PFSK-1 (cell line): ENCODE measurements around the gene AWAT2.

Experiments used
- FOXP2 ChIP-seq: optimal IDR thresholded peaks from 2 replicates; pipeline ENCODE3; 2011; ENCODE audit warnings: borderline replicate concordance, control low read depth, inconsistent platforms; ENCODE audit not compliant: insufficient read depth; ENCODE audit errors: extremely low read length, extremely low read depth
- POLR2AphosphoS5 ChIP-seq: IDR thresholded peaks from 2 replicates; pipeline ENCODE4 v1.6.1; 2012; ENCODE audit warnings: low read depth, mild to moderate bottlenecking, control low read depth, low read length, moderate library complexity
- SIN3A ChIP-seq: IDR thresholded peaks from 2 replicates; pipeline ENCODE4 v1.6.1; 2012; ENCODE audit warnings: mild to moderate bottlenecking, low read length, moderate library complexity, borderline replicate concordance; ENCODE audit not compliant: insufficient read depth
- TAF1 ChIP-seq: IDR thresholded peaks from 2 replicates; pipeline ENCODE4 v1.6.1; 2012; ENCODE audit warnings: low read length, control low read depth, borderline replicate concordance; ENCODE audit not compliant: insufficient read depth
- TF ChIP-seq, protein P1 (sequence below), 2 experiments: IDR thresholded peaks; 2 replicates each; pipeline versions ENCODE4 v1.6.1 to v1.8.0; 2011 to 2012; ENCODE audit warnings: low read depth in 2 of 2, low read length in 2 of 2, control low read depth in 1 of 2, inconsistent platforms in 1 of 2, mild to moderate bottlenecking in 1 of 2, moderate library complexity in 1 of 2; ENCODE audit not compliant: insufficient read depth in 1 of 2

DNA sequence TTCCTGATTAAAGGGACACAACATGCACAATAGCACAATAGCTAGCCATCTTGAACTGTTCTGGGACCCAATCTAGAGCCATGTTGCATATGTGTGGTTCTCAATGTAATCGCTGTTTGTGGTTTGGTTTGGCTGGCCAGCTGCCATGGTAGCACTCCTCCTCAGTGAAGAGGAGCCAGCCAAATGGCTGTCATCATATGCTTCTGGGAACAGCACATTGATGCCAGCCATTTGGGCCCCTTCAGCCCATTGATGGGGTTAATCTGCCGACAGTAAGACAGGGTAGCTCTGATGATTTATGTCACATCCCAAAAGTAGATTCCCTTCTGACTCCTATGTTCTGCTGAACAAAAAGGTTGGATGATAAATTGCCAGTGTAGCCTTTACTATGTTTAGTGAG lies 48.5 kb downstream of the AWAT2 start:
- TF ChIP-seq POLR2AphosphoS5, result no peak
- TF ChIP-seq, protein P1, sequence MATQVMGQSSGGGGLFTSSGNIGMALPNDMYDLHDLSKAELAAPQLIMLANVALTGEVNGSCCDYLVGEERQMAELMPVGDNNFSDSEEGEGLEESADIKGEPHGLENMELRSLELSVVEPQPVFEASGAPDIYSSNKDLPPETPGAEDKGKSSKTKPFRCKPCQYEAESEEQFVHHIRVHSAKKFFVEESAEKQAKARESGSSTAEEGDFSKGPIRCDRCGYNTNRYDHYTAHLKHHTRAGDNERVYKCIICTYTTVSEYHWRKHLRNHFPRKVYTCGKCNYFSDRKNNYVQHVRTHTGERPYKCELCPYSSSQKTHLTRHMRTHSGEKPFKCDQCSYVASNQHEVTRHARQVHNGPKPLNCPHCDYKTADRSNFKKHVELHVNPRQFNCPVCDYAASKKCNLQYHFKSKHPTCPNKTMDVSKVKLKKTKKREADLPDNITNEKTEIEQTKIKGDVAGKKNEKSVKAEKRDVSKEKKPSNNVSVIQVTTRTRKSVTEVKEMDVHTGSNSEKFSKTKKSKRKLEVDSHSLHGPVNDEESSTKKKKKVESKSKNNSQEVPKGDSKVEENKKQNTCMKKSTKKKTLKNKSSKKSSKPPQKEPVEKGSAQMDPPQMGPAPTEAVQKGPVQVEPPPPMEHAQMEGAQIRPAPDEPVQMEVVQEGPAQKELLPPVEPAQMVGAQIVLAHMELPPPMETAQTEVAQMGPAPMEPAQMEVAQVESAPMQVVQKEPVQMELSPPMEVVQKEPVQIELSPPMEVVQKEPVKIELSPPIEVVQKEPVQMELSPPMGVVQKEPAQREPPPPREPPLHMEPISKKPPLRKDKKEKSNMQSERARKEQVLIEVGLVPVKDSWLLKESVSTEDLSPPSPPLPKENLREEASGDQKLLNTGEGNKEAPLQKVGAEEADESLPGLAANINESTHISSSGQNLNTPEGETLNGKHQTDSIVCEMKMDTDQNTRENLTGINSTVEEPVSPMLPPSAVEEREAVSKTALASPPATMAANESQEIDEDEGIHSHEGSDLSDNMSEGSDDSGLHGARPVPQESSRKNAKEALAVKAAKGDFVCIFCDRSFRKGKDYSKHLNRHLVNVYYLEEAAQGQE (IDR thresholded peaks at IDR 0.05; ENCODE audit: insufficient read depth in 1 of 2, low read depth in 2 of 2, low read length in 2 of 2), result no peak
- TF ChIP-seq TAF1, result no peak
- TF ChIP-seq SIN3A, result no peak
- TF ChIP-seq FOXP2, result no peak
